ENCODE results near the gene ERBIN.
"Not testable (repeated sequence)": the region's sequence is repeated elsewhere in the genome, so short reads cannot be mapped to it uniquely, and the experiment has no call there.

The ERBIN gene

DNA sequence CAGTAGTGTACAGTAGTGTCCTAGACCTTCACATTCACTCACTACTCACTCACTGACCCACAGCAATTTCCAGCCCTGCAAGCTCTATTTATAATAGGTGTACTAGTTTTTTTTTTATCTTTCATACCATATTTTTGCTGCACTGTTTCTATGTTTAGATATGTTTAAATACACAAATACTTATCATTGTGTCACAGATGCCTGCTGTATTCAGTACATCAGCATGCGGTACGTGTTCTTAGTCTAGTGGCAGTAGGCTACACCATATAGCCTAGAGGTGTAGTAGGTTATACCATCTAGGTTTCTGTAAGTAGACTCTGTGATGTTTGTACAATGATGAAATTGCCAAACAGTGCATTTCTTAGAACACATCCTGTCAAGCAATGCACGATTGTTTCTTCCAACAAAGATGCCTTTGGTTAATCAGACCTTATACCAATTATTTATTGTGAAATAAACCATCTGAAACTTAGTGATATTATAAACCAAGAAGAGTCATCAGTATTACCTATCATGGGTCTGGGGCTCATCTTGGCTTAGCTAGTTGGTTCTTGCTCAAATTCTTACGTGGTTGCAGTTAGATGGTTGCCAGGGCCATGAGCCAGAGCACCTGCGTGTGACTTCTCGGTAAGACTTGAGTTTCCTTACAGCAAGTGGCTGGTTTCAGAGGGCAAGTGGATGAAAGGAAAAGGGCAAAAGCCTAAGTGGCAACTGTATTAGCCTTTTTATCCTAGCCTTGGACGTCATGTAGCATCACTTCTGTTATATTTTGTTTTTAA lies 41.1 kb downstream of the ERBIN start:
- peaks cover 72% of the 10 kb centered on the region for H3K4me1 Mint-ChIP-seq (ENCODE audit: low read depth)
- H3K4me3 Mint-ChIP-seq = peak overlapping the region; percentile 6
- no peaks in the 10 kb centered on the region for H3K9me3 Mint-ChIP-seq (ENCODE audit: low read depth)
- peak overlapping the region; percentile 18 for H3K27ac Mint-ChIP-seq
- H3K36me3 Mint-ChIP-seq = peaks cover 3% of the 10 kb centered on the region
- H3K27me3 Mint-ChIP-seq = no peaks in the 10 kb centered on the region

GRCh38 chr5:65969539-65970393 lies 43.4 kb downstream of the ERBIN start:
- Mint-ChIP-seq H3K9me3 (ENCODE audit: low read depth) (no peaks in the 10 kb centered on the region), H3K4me3 (peak overlapping the region; percentile 41), H3K4me1 (ENCODE audit: low read depth) (peaks cover 71% of the 10 kb centered on the region)

DNA sequence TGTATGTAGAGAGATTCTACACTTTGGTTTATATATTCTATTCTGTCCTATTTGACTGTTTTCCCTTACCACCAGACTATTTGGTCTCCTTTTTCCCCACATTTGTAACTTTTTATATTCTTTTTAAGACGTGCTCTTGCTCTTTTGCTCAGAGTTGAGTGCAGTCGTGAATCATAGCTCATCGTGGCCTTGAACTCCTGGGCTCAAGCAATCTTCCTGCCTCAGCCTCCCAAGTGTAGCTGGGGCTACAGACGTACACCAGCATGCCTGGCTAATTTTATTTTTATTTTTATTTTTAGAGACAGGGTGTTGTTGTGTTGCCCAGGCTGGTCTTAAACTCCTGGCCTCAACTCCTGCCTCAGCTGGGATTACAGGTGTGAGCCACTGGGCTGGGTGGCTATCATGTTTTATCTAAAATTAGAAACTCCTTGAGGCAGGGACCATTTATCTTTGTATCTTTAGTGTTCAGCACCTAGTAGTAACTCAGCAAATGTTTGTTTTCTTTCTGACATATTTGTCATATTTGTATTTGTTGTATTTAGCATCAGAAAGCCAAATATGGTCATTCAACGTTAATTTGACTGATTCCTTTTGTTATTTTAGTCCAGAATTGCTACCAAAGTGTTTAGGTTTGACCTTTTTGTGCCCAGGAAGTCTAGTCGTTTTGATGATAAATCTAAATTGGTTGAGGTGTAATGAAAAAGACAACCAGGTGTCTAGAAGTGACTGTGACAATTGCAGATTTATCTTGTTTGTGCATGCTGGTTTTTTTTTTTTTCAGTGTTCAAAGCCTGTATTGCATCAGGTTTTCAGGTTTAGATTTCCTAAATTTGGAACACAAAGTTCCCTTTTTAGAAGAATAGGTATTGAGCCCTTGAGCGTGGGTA lies 44.3 kb downstream of the ERBIN start:
- Mint-ChIP-seq H3K27me3 (no peaks in the 10 kb centered on the region), H3K4me3 (peak overlapping the region; percentile 41), H3K9me3 (ENCODE audit: low read depth) (no peaks in the 10 kb centered on the region), H3K36me3 (peaks cover 7% of the 10 kb centered on the region), H3K4me1 (ENCODE audit: low read depth) (peaks cover 67% of the 10 kb centered on the region), H3K27ac (peak overlapping the region; percentile 85)

More at GRCh38 chr5:65969539-65970393, 43.4 kb downstream of the ERBIN start:
- Mint-ChIP-seq H3K27ac (peak overlapping the region; percentile 41), H3K27me3 (no peaks in the 10 kb centered on the region), H3K36me3 (peaks cover 10% of the 10 kb centered on the region)

GRCh38 chr5:65971643-65972042 lies 45.3 kb downstream of the ERBIN start:
- Mint-ChIP-seq H3K27ac (no peak overlapping the region), H3K27me3 (no peaks in the 10 kb centered on the region), H3K4me1 (ENCODE audit: low read depth) (peaks cover 64% of the 10 kb centered on the region), H3K36me3 (peaks cover 10% of the 10 kb centered on the region), H3K9me3 (ENCODE audit: low read depth) (no peaks in the 10 kb centered on the region), H3K4me3 (no peak overlapping the region)

- Mint-ChIP-seq H3K4me1 (ENCODE audit: low read depth) (peaks cover 55% of the 10 kb centered on the region), H3K27ac (peak overlapping the region; percentile 16)
- not testable (repeated sequence) for H3K27me3 Mint-ChIP-seq; H3K4me3 Mint-ChIP-seq; H3K9me3 Mint-ChIP-seq (ENCODE audit: low read depth); H3K36me3 Mint-ChIP-seq
Observed at GRCh38 chr5:65972896-65973295, 46.5 kb downstream of the ERBIN start.

- peaks cover 62% of the 10 kb centered on the region for H3K4me1 Mint-ChIP-seq (ENCODE audit: low read depth)
- no peaks in the 10 kb centered on the region for H3K27me3 Mint-ChIP-seq
- H3K36me3 Mint-ChIP-seq = peaks cover 22% of the 10 kb centered on the region
- H3K4me3 Mint-ChIP-seq = no peak overlapping the region
- peak overlapping the region; percentile 41 for H3K27ac Mint-ChIP-seq
- no peaks in the 10 kb centered on the region for H3K9me3 Mint-ChIP-seq (ENCODE audit: low read depth)
Observed at GRCh38 chr5:65978251-65978650, 51.9 kb downstream of the ERBIN start.

- Mint-ChIP-seq H3K36me3 (peaks cover 12% of the 10 kb centered on the region), H3K27ac (peak overlapping the region; percentile 18), H3K4me3 (no peak overlapping the region), H3K4me1 (ENCODE audit: low read depth) (peaks cover 73% of the 10 kb centered on the region), H3K27me3 (no peaks in the 10 kb centered on the region), H3K9me3 (ENCODE audit: low read depth) (no peaks in the 10 kb centered on the region)
Observed at GRCh38 chr5:65981548-65981947, 55.2 kb downstream of the ERBIN start.

DNA sequence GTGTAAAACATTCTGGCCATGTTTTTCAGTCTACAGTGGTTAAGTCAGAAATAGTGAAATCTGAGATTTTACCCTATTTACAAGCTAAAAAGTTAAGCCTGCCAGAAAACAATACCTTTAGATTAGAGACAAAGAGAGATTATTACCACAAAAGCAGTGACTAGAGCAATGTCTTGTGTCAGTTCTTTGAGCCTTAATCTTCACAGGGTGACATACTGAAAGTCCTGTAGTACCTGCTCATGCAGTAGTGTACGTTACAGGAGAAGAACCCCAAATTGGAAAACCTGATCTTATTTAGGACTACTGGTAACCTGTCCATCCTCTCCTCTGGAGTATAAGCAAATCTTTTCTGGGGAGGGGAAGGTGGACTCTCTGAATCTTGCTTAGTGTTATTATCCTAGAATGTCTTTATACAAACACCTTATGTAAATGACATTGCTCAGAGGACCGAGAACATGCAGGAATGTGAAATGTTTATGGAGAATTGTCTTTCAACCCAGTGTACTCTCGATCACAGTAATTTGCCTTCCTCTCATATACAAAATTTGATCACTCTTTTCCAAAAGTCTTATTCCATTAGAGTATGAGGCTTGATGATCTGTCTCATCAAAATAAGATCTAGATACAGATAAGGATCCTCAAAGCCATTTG lies 55.7 kb downstream of the ERBIN start:
- Mint-ChIP-seq H3K27me3 (no peaks in the 10 kb centered on the region), H3K27ac (peak overlapping the region; percentile 18), H3K4me1 (ENCODE audit: low read depth) (peaks cover 77% of the 10 kb centered on the region), H3K36me3 (peaks cover 12% of the 10 kb centered on the region), H3K9me3 (ENCODE audit: low read depth) (no peaks in the 10 kb centered on the region), H3K4me3 (no peak overlapping the region)

DNA sequence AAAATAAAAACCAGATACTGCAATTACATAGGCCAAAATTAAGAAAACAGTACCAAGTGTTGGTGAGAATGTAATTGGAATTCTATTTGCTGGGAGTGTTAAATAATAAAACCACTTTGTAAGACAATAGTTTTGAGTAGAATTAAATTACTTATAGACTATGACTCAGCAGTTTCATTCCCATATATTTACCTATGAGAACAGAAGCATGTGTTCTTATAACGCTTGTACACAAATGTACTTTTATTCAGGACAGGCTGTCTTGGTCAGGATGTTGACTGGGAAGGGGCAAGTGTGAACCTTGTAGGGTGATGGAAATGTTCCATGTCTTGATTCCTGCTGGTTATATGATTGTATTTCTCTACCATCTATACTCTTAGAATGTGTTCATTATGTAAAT lies 56.3 kb downstream of the ERBIN start:
- H3K4me1 Mint-ChIP-seq (ENCODE audit: low read depth) = peaks cover 77% of the 10 kb centered on the region
- H3K36me3 Mint-ChIP-seq = peaks cover 12% of the 10 kb centered on the region
- peak overlapping the region; percentile 18 for H3K27ac Mint-ChIP-seq
- H3K4me3 Mint-ChIP-seq = no peak overlapping the region
- H3K27me3 Mint-ChIP-seq = no peaks in the 10 kb centered on the region
- no peaks in the 10 kb centered on the region for H3K9me3 Mint-ChIP-seq (ENCODE audit: low read depth)

DNA sequence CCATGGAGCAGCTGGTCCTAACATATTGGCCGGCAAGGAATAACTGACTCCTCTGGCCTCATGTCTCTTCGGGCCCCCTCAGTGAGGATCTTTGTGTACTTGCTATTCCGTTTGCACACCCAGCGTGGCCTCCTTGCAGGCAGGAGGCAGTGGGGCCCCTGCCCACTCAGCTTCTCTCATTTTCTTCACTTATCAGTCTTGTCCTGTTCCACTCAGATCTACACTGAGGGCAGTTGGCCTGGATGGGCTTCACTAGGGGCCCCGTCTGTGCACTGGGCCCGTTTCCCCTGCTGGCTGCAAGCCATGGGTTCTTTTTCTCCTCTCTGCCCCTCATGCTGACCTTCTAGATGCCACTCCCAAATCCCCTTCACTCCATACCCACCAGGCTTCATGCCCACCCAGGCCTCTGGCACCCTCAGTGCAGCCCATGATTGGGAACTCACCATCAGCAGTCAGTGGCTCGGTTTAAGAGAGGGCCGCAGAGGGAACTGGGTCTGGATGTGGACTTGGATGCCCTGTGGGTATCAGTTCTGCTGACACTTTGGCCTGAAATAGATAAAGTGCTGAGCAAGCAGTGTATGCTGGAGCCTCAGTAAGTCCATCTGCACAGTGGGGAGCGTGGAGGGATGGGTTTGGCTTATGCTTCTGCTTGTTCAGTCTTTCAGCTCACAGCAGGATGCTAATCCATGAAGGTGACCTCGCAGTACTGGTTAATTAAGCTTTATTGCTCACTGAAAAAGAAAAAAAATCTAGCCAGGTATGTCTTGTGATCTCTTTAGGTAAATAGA lies 57.9 kb downstream of the ERBIN start:
- no peaks in the 10 kb centered on the region for H3K27me3 Mint-ChIP-seq
- peak overlapping the region; percentile 75 for H3K27ac Mint-ChIP-seq

DNA sequence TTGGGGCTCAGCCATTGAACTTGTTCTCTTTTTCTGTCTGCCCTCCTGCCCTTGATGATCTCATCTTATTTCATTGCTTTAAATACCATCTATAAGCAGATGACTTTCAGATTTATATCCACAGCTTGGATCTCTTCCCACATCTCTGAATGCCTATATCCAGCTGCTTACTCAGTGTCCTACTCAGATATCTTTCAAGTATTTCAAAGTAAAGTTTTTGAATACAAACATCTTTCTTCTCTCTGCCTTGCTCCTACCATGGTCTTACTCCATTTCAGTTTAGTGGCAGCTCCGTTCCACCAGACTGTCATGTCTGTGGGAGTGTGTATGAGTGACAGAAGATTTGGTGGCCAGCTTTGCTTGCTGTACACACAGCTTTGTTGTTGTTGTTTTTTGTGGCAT lies 59.7 kb downstream of the ERBIN start:
- Mint-ChIP-seq H3K27me3 (no peaks in the 10 kb centered on the region), H3K36me3 (peaks cover 6% of the 10 kb centered on the region), H3K4me3 (no peak overlapping the region), H3K9me3 (ENCODE audit: low read depth) (no peaks in the 10 kb centered on the region), H3K4me1 (ENCODE audit: low read depth) (peaks cover 59% of the 10 kb centered on the region), H3K27ac (peak overlapping the region; percentile 59)

More for the DNA sequence above, 57.9 kb downstream of the ERBIN start:
- Mint-ChIP-seq H3K4me3 (no peak overlapping the region), H3K9me3 (ENCODE audit: low read depth) (no peaks in the 10 kb centered on the region), H3K4me1 (ENCODE audit: low read depth) (peaks cover 69% of the 10 kb centered on the region), H3K36me3 (peaks cover 7% of the 10 kb centered on the region)

- Mint-ChIP-seq H3K27me3 (no peaks in the 10 kb centered on the region), H3K27ac (no peak overlapping the region), H3K36me3 (peaks cover 6% of the 10 kb centered on the region), H3K4me3 (no peak overlapping the region), H3K4me1 (ENCODE audit: low read depth) (peaks cover 51% of the 10 kb centered on the region), H3K9me3 (ENCODE audit: low read depth) (no peaks in the 10 kb centered on the region)
Observed at GRCh38 chr5:65986796-65987195, 60.4 kb downstream of the ERBIN start.

- peaks cover 42% of the 10 kb centered on the region for H3K4me1 Mint-ChIP-seq (ENCODE audit: low read depth)
- no peak overlapping the region for H3K4me3 Mint-ChIP-seq
- H3K9me3 Mint-ChIP-seq (ENCODE audit: low read depth) = no peaks in the 10 kb centered on the region
- peaks cover 8% of the 10 kb centered on the region for H3K36me3 Mint-ChIP-seq
- no peak overlapping the region for H3K27ac Mint-ChIP-seq
- no peaks in the 10 kb centered on the region for H3K27me3 Mint-ChIP-seq
Observed at GRCh38 chr5:65987982-65988381, 61.6 kb downstream of the ERBIN start.
